GM12875 (cell line): ENCODE results near the gene MRPL27.
"Not testable (repeated sequence)": the region's sequence is repeated elsewhere in the genome, so short reads cannot be mapped to it uniquely, and the experiment has no call there.

Source experiments
- H3K4me3 ChIP-seq: one replicate; pipeline ENCODE4 v1.5.1; 2011; ENCODE audit warnings: low read depth, low read length, control low read depth
- TF ChIP-seq, protein P1 (sequence below): IDR thresholded peaks from 2 replicates; pipeline ENCODE4 v1.5.1; 2011; ENCODE audit warnings: low read depth, mild to moderate bottlenecking, control low read depth, inconsistent platforms, low read length, moderate library complexity, borderline replicate concordance; ENCODE audit not compliant: insufficient read depth

Gene MRPL27

GRCh38 chr17:50344731-50345365, 28.1 kb downstream of the MRPL27 start:
- H3K4me3 ChIP-seq: no peak overlapping the region
- TF ChIP-seq, protein P1, sequence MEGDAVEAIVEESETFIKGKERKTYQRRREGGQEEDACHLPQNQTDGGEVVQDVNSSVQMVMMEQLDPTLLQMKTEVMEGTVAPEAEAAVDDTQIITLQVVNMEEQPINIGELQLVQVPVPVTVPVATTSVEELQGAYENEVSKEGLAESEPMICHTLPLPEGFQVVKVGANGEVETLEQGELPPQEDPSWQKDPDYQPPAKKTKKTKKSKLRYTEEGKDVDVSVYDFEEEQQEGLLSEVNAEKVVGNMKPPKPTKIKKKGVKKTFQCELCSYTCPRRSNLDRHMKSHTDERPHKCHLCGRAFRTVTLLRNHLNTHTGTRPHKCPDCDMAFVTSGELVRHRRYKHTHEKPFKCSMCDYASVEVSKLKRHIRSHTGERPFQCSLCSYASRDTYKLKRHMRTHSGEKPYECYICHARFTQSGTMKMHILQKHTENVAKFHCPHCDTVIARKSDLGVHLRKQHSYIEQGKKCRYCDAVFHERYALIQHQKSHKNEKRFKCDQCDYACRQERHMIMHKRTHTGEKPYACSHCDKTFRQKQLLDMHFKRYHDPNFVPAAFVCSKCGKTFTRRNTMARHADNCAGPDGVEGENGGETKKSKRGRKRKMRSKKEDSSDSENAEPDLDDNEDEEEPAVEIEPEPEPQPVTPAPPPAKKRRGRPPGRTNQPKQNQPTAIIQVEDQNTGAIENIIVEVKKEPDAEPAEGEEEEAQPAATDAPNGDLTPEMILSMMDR: no peak

DNA sequence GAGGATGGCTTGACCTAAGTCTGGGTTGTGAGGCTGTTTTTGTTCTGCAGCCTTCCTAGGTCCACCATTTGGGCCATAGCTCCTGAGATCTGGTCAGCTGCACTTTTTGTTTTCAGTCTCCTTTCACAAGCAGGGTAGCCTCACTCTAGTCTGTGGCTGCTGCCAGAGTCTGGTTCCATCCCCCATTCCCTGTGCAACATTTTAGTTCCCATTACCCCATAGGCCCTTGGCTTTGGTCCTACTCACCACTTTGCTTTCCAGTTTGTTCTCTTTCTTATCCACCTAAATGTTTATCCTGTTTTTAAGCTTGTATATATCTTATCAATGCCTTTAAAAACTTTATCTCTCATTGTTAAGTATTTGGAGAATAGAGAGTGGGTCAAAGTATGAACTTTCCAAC, 33.6 kb downstream of the MRPL27 start:
- TF ChIP-seq, protein P1: no peak
- no peak overlapping the region for H3K4me3 ChIP-seq

GRCh38 chr17:50338645-50339044, 34.3 kb downstream of the MRPL27 start:
- no peak overlapping the region for H3K4me3 ChIP-seq
- TF ChIP-seq, protein P1: no peak

- TF ChIP-seq, protein P1: no peak
- H3K4me3 ChIP-seq: no peak overlapping the region
Measured at GRCh38 chr17:50337956-50338355, 35.0 kb downstream of the MRPL27 start.

- not testable (repeated sequence) for H3K4me3 ChIP-seq
Measured at GRCh38 chr17:50333291-50334057, 39.5 kb downstream of the MRPL27 start.

DNA sequence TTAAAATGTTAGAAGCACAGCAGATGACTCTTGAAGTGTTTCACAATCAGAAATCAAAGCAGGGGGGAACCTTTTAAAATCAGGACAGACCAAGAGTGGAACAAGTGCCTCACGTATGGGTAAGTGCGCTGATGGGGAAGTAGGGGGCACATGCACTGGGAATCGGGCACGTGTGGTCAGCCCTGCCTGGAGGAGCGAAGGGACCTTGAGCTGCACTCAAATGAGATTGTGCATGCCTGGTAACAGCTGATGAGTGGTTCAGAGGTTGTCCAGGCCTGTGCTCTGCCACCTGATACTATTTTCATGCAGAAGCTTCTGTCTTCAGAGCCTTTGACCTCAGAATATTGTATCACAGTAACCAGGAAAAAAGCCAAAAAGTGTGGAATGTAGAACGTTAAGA, 40.8 kb downstream of the MRPL27 start:
- TF ChIP-seq, protein P1: no peak
- no peak overlapping the region for H3K4me3 ChIP-seq

- TF ChIP-seq, protein P1: no peak
- H3K4me3 ChIP-seq: no peak overlapping the region
Measured at GRCh38 chr17:50331085-50331791, 41.7 kb downstream of the MRPL27 start.
